HepG2 (cell line): Measurements from ENCODE around the gene VAMP5. TPM values are rescaled to one million over a fixed set of nuclear protein-coding genes. Genes with fewer than 3 reads are reported as not detected.

ENCODE experiments used
- DMTF1 ChIP-seq: sonication (generic); formaldehyde crosslinking; IDR thresholded peaks from 2 replicates; pipeline ENCODE4 v1.4.0; 2020; ENCODE audit warnings: mild to moderate bottlenecking, missing genetic modification reagents
- DNMT1 ChIP-seq: sonication (generic); formaldehyde crosslinking; IDR thresholded peaks from 2 replicates; pipeline ENCODE4 v1.5.1; 2020; ENCODE audit warnings: mild to moderate bottlenecking, missing genetic modification reagents
- FIP1L1 ChIP-seq: fragments of 200-400 bp; formaldehyde crosslinking; IDR thresholded peaks from 2 replicates; pipeline ENCODE4 v1.6.1; 2018; ENCODE audit warnings: low read depth, mild to moderate bottlenecking, low read length, moderate library complexity, borderline replicate concordance; ENCODE audit not compliant: insufficient read depth
- GPN1 ChIP-seq: sonication (generic); formaldehyde crosslinking; IDR thresholded peaks from 2 replicates; pipeline ENCODE4 v1.5.1; 2020; ENCODE audit warnings: missing genetic modification reagents, borderline replicate concordance
- HOXA3 ChIP-seq: sonication (generic); formaldehyde crosslinking; IDR thresholded peaks from 2 replicates; pipeline ENCODE4 v1.5.0; 2020; ENCODE audit warnings: missing genetic modification reagents
- KDM4B ChIP-seq: sonication (generic); formaldehyde crosslinking; IDR thresholded peaks from 2 replicates; pipeline ENCODE4 v1.4.0; 2020; ENCODE audit warnings: missing genetic modification reagents
- KDM5A ChIP-seq: fragments of 200-600 bp; sonication (generic); IDR thresholded peaks from 2 replicates; pipeline ENCODE4 v1.7.0; 2018; ENCODE audit warnings: antibody characterized with exemption, mild to moderate bottlenecking, low read length, borderline replicate concordance
- MAFF ChIP-seq: IDR thresholded peaks from 2 replicates; pipeline ENCODE4 v1.6.1; 2011; ENCODE audit warnings: low read depth, low read length, improper control_type of control experiment
- MZF1 ChIP-seq: sonication (generic); formaldehyde crosslinking; IDR thresholded peaks from 2 replicates; pipeline ENCODE4 v1.8.1; 2023; ENCODE audit warnings: mild to moderate bottlenecking, missing genetic modification reagents, borderline replicate concordance
- NFYC ChIP-seq: IDR thresholded peaks from 2 replicates; pipeline ENCODE4 v1.6.1; 2016; ENCODE audit warnings: missing genetic modification reagents, missing compliant biosample characterization
- POGK ChIP-seq: sonication (generic); formaldehyde crosslinking; conservative IDR thresholded peaks from 2 replicates; pipeline ENCODE4 v1.8.0; 2022; ENCODE audit warnings: mild to moderate bottlenecking, moderate library complexity, missing genetic modification reagents
- POLR2AphosphoS5 ChIP-seq: IDR thresholded peaks from 2 replicates; pipeline ENCODE4 v1.6.1; 2012; ENCODE audit warnings: low read depth, low read length
- RAD51 ChIP-seq: fragments of 450-650 bp; IDR thresholded peaks from 2 replicates; pipeline ENCODE4 v1.6.1; 2016; ENCODE audit warnings: borderline replicate concordance
- RBM22 ChIP-seq: fragments of 200-400 bp; formaldehyde crosslinking; optimal IDR thresholded peaks from 2 replicates; pipeline ENCODE3; 2017; ENCODE audit warnings: mild to moderate bottlenecking, low read length, moderate library complexity
- RELA ChIP-seq: sonication (generic); formaldehyde crosslinking; IDR thresholded peaks from 2 replicates; pipeline ENCODE4 v1.4.0; 2020; ENCODE audit warnings: missing genetic modification reagents
- RORA ChIP-seq: sonication (generic); formaldehyde crosslinking; IDR thresholded peaks from 2 replicates; pipeline ENCODE4 v1.5.0; 2020; ENCODE audit warnings: mild to moderate bottlenecking, missing genetic modification reagents, moderate library complexity
- SNRNP70 ChIP-seq: fragments of 200-400 bp; formaldehyde crosslinking; IDR thresholded peaks from 2 replicates; pipeline ENCODE4 v1.6.1; 2017; ENCODE audit warnings: mild to moderate bottlenecking, low read depth, low read length, moderate library complexity
- SPEN ChIP-seq: sonication (generic); formaldehyde crosslinking; IDR thresholded peaks from 2 replicates; pipeline ENCODE4 v1.5.1; 2020; ENCODE audit warnings: low read depth, mild to moderate bottlenecking, missing genetic modification reagents
- TCF7L2 ChIP-seq: IDR thresholded peaks from 2 replicates; pipeline ENCODE4 v1.6.1; 2011; ENCODE audit warnings: mild to moderate bottlenecking, low read depth, low read length, moderate library complexity
- THRA ChIP-seq: sonication (generic); formaldehyde crosslinking; IDR thresholded peaks from 2 replicates; pipeline ENCODE4 v1.4.0; 2020; ENCODE audit warnings: missing genetic modification reagents, borderline replicate concordance
- XBP1 ChIP-seq: sonication (generic); formaldehyde crosslinking; IDR thresholded peaks from 2 replicates; pipeline ENCODE4 v1.5.0; 2020; ENCODE audit warnings: missing genetic modification reagents
- ZBTB21 ChIP-seq: sonication (generic); formaldehyde crosslinking; IDR thresholded peaks from 2 replicates; pipeline ENCODE4 v1.4.0; 2020; ENCODE audit warnings: missing genetic modification reagents
- ZBTB42 ChIP-seq: sonication (generic); formaldehyde crosslinking; IDR thresholded peaks from 2 replicates; pipeline ENCODE4 v1.5.0; 2020; ENCODE audit warnings: mild to moderate bottlenecking, missing genetic modification reagents
- ZFP1 ChIP-seq: IDR thresholded peaks from 2 replicates; pipeline ENCODE4 v1.6.1; 2016
- ZNF264 ChIP-seq: sonication (generic); formaldehyde crosslinking; IDR thresholded peaks from 2 replicates; pipeline ENCODE4 v1.4.0; 2020; ENCODE audit warnings: missing genetic modification reagents
- ZNF556 ChIP-seq: sonication (generic); formaldehyde crosslinking; IDR thresholded peaks from 2 replicates; pipeline ENCODE4 v1.4.0; 2020; ENCODE audit warnings: mild to moderate bottlenecking, missing genetic modification reagents, borderline replicate concordance
- ZNF878 ChIP-seq: sonication (generic); formaldehyde crosslinking; IDR thresholded peaks from 2 replicates; pipeline ENCODE4 v1.8.1; 2023; ENCODE audit warnings: mild to moderate bottlenecking, missing genetic modification reagents, moderate library complexity
- polyA plus RNA-seq, 8 experiments: library from polyadenylated mRNA; depleted of rRNA in 3 of 8; stranded (reverse) in 7 of 8; unstranded in 1 of 8; fragments of >200 nt; fragmentation: Illumina TruSeq in 4 of 8; extraction: Trizol in 4 of 8; gene quantifications; 2 replicates each; pipeline versions ENCODE4 v1.2.1 to v1.2.3, GENCODE V29; 2011 to 2016; ENCODE audit warnings: low read depth in 4 of 8, missing spikeins in 1 of 8, mixed read lengths in 1 of 8; ENCODE audit not compliant: insufficient read depth in 1 of 8
- total RNA-seq, 5 experiments: library from RNA; depleted of rRNA; stranded (reverse); fragments of >200 nt; fragmentation: Illumina TruSeq; extraction: Trizol; gene quantifications; 2 replicates each; pipeline ENCODE4 v1.2.3, GENCODE V29; 2016; ENCODE audit warnings: low read depth in 1 of 5

VAMP5 gene
- total and polyA plus RNA-seq, 2 of the 13 experiments (the other 11 are each of a cell fraction or from before 2014, with no cell fraction given): 7.2 to 56.7 TPM

GRCh38 chr2:85584354-85584856 lies at the start of gene VAMP5 (continued):
- TF ChIP-seq DMTF1: no peak
- peak; percentile 58; the same call in 1 of the 2 replicates for TF ChIP-seq ZNF556 (CRISPR knock-in tag)
- peak; percentile 78 for TF ChIP-seq POLR2AphosphoS5
- TF ChIP-seq RELA (CRISPR knock-in tag): no peak
- TF ChIP-seq HOXA3: peak; percentile 89
- no peak for TF ChIP-seq RORA (CRISPR knock-in tag)
- no peak for TF ChIP-seq TCF7L2
- TF ChIP-seq ZNF878 (CRISPR knock-in tag): no peak
- peak; percentile 28; the same call in 1 of the 2 replicates for TF ChIP-seq ZBTB42
- peak; percentile 82; the same call in 1 of the 2 replicates for TF ChIP-seq THRA (CRISPR knock-in tag)
- no peak; the same call in 1 of the 2 replicates for TF ChIP-seq FIP1L1
- TF ChIP-seq POGK: 0 out of 2 replicates have a peak, but pooled peaks have one; percentile 25
- TF ChIP-seq MAFF: no peak
- TF ChIP-seq MZF1 (CRISPR knock-in tag): 0 out of 2 replicates have a peak, but pooled peaks have one; percentile 53
- TF ChIP-seq ZFP1: no peak
- peak; percentile 88; the same call in 1 of the 2 replicates for TF ChIP-seq DNMT1 (CRISPR knock-in tag)
- peak; percentile 88; the same call in 1 of the 2 replicates for TF ChIP-seq ZNF264
- peak; percentile 94 for TF ChIP-seq SPEN (CRISPR knock-in tag)
- no peak for TF ChIP-seq RAD51
- TF ChIP-seq NFYC (CRISPR knock-in tag): peak; percentile 19; the same call in 1 of the 2 replicates
- TF ChIP-seq ZBTB21: no peak
- TF ChIP-seq KDM4B: peak; percentile 89; the same call in 1 of the 2 replicates
- TF ChIP-seq SNRNP70: no peak
- TF ChIP-seq KDM5A: no peak
- TF ChIP-seq GPN1 (CRISPR knock-in tag): no peak; the same call in 1 of the 2 replicates
- no peak for TF ChIP-seq RBM22
- no peak; the same call in 1 of the 2 replicates for TF ChIP-seq XBP1 (CRISPR knock-in tag)
